HepG2 (cell line): ENCODE results near the gene CTNNA1. TPM values are rescaled to one million over a fixed set of nuclear protein-coding genes. Genes with fewer than 3 reads are reported as not detected.
A peak's percentile ranks its signal among the peaks of the same experiment; 100 is the strongest.

Source experiments
- ARHGAP35 ChIP-seq: sonication (generic); formaldehyde crosslinking; IDR thresholded peaks from 2 replicates; pipeline ENCODE4 v1.9.0; 2022; ENCODE audit warnings: mild to moderate bottlenecking, inconsistent platforms, moderate library complexity, missing genetic modification reagents, borderline replicate concordance
- CENPX ChIP-seq: sonication (generic); formaldehyde crosslinking; IDR thresholded peaks from 2 replicates; pipeline ENCODE4 v1.9.0; 2021; ENCODE audit warnings: mild to moderate bottlenecking, missing genetic modification reagents, moderate library complexity
- ERF ChIP-seq: IDR thresholded peaks from 2 replicates; pipeline ENCODE4 v1.6.1; 2018; ENCODE audit warnings: missing biosample characterization, missing genetic modification reagents
- MTERF4 ChIP-seq: sonication (generic); formaldehyde crosslinking; IDR thresholded peaks from 2 replicates; pipeline ENCODE4 v1.8.0; 2023; ENCODE audit warnings: mild to moderate bottlenecking, missing genetic modification reagents
- NBN ChIP-seq: fragments of 450-650 bp; conservative IDR thresholded peaks from 2 replicates; pipeline ENCODE4 v1.6.1; 2017
- PITX1 ChIP-seq: sonication (generic); formaldehyde crosslinking; IDR thresholded peaks from 2 replicates; pipeline ENCODE4 v1.5.1; 2020; ENCODE audit warnings: mild to moderate bottlenecking, missing genetic modification reagents
- RFX1 ChIP-seq: fragments of 450-650 bp; IDR thresholded peaks from 2 replicates; pipeline ENCODE4 v1.6.1; 2017
- STAG1 ChIP-seq: sonication (generic); formaldehyde crosslinking; IDR thresholded peaks from 2 replicates; pipeline ENCODE4 v1.4.0; 2020; ENCODE audit warnings: missing genetic modification reagents
- STAT6 ChIP-seq: sonication (generic); formaldehyde crosslinking; IDR thresholded peaks from 2 replicates; pipeline ENCODE4 v1.4.0; 2020; ENCODE audit warnings: missing genetic modification reagents, mild to moderate bottlenecking, borderline replicate concordance
- TCF7 ChIP-seq: sonication (generic); IDR thresholded peaks from 2 replicates; pipeline ENCODE4 v1.6.1; 2016; ENCODE audit warnings: antibody characterized with exemption, low read depth
- THAP11 ChIP-seq: IDR thresholded peaks from 2 replicates; pipeline ENCODE4 v1.6.1; 2016; ENCODE audit warnings: missing biosample characterization, missing genetic modification reagents
- ZBTB20 ChIP-seq: sonication (generic); formaldehyde crosslinking; IDR thresholded peaks from 2 replicates; pipeline ENCODE4 v1.8.1; 2023; ENCODE audit warnings: missing genetic modification reagents, low read depth, mild to moderate bottlenecking, borderline replicate concordance
- ZBTB25 ChIP-seq: IDR thresholded peaks from 2 replicates; pipeline ENCODE4 v1.6.1; 2018; ENCODE audit warnings: missing genetic modification reagents
- ZNF18 ChIP-seq: sonication (generic); formaldehyde crosslinking; IDR thresholded peaks from 2 replicates; pipeline ENCODE4 v1.8.0; 2022; ENCODE audit warnings: mild to moderate bottlenecking, missing genetic modification reagents; ENCODE audit not compliant: insufficient replicate concordance
- ZNF20 ChIP-seq: sonication (generic); formaldehyde crosslinking; IDR thresholded peaks from 2 replicates; pipeline ENCODE4 v1.4.0; 2020; ENCODE audit warnings: mild to moderate bottlenecking, moderate library complexity, missing genetic modification reagents
- ZNF224 ChIP-seq: sonication (generic); formaldehyde crosslinking; IDR thresholded peaks from 2 replicates; pipeline ENCODE4 v1.5.0; 2020; ENCODE audit warnings: mild to moderate bottlenecking, missing genetic modification reagents
- ZNF350 ChIP-seq: sonication (generic); formaldehyde crosslinking; IDR thresholded peaks from 2 replicates; pipeline ENCODE4 v1.4.0; 2020; ENCODE audit warnings: mild to moderate bottlenecking, low read depth, missing genetic modification reagents, borderline replicate concordance
- ZNF503 ChIP-seq: sonication (generic); formaldehyde crosslinking; IDR thresholded peaks from 2 replicates; pipeline ENCODE4 v1.4.0; 2020; ENCODE audit warnings: missing genetic modification reagents
- ZNF562 ChIP-seq: sonication (generic); formaldehyde crosslinking; IDR thresholded peaks from 2 replicates; pipeline ENCODE4 v1.8.0; 2022; ENCODE audit warnings: missing genetic modification reagents, borderline replicate concordance
- ZNF569 ChIP-seq: sonication (generic); formaldehyde crosslinking; IDR thresholded peaks from 2 replicates; pipeline ENCODE4 v1.5.0; 2020; ENCODE audit warnings: mild to moderate bottlenecking, missing genetic modification reagents, moderate library complexity, borderline replicate concordance
- ZSCAN29 ChIP-seq: sonication (generic); formaldehyde crosslinking; conservative IDR thresholded peaks from 2 replicates; pipeline ENCODE4 v1.4.0; 2020; ENCODE audit warnings: mild to moderate bottlenecking, missing genetic modification reagents
- polyA plus RNA-seq, 8 experiments: library from polyadenylated mRNA; depleted of rRNA in 3 of 8; stranded (reverse) in 7 of 8; unstranded in 1 of 8; fragments of >200 nt; fragmentation: Illumina TruSeq in 4 of 8; extraction: Trizol in 4 of 8; gene quantifications; 2 replicates each; pipeline versions ENCODE4 v1.2.1 to v1.2.3, GENCODE V29; 2011 to 2016; ENCODE audit warnings: low read depth in 4 of 8, missing spikeins in 1 of 8, mixed read lengths in 1 of 8; ENCODE audit not compliant: insufficient read depth in 1 of 8
- total RNA-seq, 5 experiments: library from RNA; depleted of rRNA; stranded (reverse); fragments of >200 nt; fragmentation: Illumina TruSeq; extraction: Trizol; gene quantifications; 2 replicates each; pipeline ENCODE4 v1.2.3, GENCODE V29; 2016; ENCODE audit warnings: low read depth in 1 of 5

The CTNNA1 gene
- total and polyA plus RNA-seq, 2 of the 13 experiments (the other 11 are each of a cell fraction or from before 2014, with no cell fraction given) = 66.8 to 162 TPM

- TF ChIP-seq ZNF503 (CRISPR knock-in tag) = no peak
- no peak for TF ChIP-seq THAP11 (CRISPR knock-in tag)
- no peak for TF ChIP-seq ZBTB25
- TF ChIP-seq PITX1 (CRISPR knock-in tag) = no peak
- 0 out of 2 replicates have a peak, but pooled peaks have one; percentile 18 for TF ChIP-seq ZBTB20 (CRISPR knock-in tag)
- TF ChIP-seq NBN = no peak
- TF ChIP-seq ZNF20 (CRISPR knock-in tag) = 0 out of 2 replicates have a peak, but pooled peaks have one; percentile 15
- no peak for TF ChIP-seq ERF
- TF ChIP-seq ZNF350 = peak; percentile 30; the same call in 1 of the 2 replicates
- no peak for TF ChIP-seq RFX1
- no peak for TF ChIP-seq TCF7
- TF ChIP-seq ZNF18 (CRISPR knock-in tag) = peak; percentile 31
- no peak for TF ChIP-seq ARHGAP35
- TF ChIP-seq STAT6 (CRISPR knock-in tag) = no peak
- TF ChIP-seq ZNF562 (CRISPR knock-in tag) = no peak
- TF ChIP-seq STAG1 = peak; percentile 42; the same call in 1 of the 2 replicates
- TF ChIP-seq ZSCAN29 (CRISPR knock-in tag) = no peak
- no peak for TF ChIP-seq CENPX (CRISPR knock-in tag)
- 0 out of 2 replicates have a peak, but pooled peaks have one; percentile 47 for TF ChIP-seq ZNF224 (CRISPR knock-in tag)
- TF ChIP-seq MTERF4 (CRISPR knock-in tag) = 0 out of 2 replicates have a peak, but pooled peaks have one; percentile 26
- 0 out of 2 replicates have a peak, but pooled peaks have one; percentile 12 for TF ChIP-seq ZNF569 (CRISPR knock-in tag)
These were observed 779 bp upstream of the CTNNA1 start (continued) for GRCh38 chr5:138752341-138752950.
